Subcutaneous preadipocyte (primary cell): Measurements from ENCODE around the gene WDR81. TPM values are rescaled to one million over a fixed set of nuclear protein-coding genes. Genes with fewer than 3 reads are reported as not detected.

Experiments used
- total RNA-seq: library from RNA; depleted of rRNA; stranded (reverse); fragments of >200 nt; gene quantifications from 2 replicates; pipeline ENCODE4 v1.2.3, GENCODE V29; 2012

Gene WDR81
- total RNA-seq = 46.9 and 47.4 TPM in 2 replicates

GRCh38 chr17:1724351-1724868 is at the start of gene WDR81:
Gene WDR81 (plus strand): TSS chr17:1724704. CDS start chr17:1724960, 256 bp downstream.

DNA sequence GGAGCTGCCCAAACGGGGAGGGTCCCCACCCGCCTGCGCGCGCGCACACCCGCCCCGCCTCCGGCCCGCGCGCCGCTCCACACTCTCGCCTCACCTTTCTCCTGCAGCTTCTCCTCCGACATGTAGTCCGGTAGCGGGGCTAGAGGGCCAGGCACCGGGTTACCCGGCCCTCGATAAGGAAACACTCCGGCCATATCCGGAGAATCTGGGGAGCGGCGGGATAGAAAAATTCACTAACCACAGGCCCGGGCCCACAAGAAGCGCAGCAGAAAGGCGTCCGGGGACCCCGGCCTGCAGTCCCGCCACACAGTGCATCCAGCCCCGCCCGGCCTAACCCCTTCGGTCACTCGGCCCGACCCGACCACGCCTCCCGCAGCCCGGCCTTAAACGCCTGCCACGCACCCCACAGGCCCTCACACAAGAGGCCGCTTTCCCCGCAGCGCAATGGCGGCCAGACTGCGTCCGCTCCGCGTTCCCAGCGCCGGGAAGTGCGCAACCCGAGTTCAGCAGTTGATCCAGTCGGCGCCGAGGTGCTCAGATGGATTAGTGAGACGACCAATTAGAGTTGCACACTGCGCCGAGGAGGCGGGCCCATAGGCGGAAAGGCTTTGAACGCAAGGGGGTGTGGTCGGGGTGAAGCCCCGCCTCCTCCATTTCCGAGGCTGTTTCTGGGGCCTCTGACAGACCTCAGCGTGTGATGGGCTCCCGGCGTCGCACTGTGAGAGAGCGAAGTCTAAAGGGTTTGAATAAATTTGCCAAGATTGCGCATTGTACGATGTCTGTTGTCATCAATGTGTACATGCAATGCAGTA is 39.9 kb upstream of the WDR81 start, which contains the start of gene PRPF8:
Gene PRPF8, minus strand, starts transcription at position 490 of the 812 bp plus-strand sequence. Its CDS starts 296 bp downstream, at position 194.

GRCh38 chr17:1709971-1710806 is 14.3 kb upstream of the WDR81 start, which contains the start of gene TLCD2:
Gene TLCD2 (minus strand): TSS chr17:1710377. CDS start chr17:1710242, 135 bp downstream.

GRCh38 chr17:1742371-1743087 is 18.0 kb downstream of the WDR81 start, which contains the start of gene SERPINF2:
Gene SERPINF2 (plus strand): TSS chr17:1742871. CDS start chr17:1744996, 2,125 bp downstream.

Other genes starting within 250 kb of the WDR81 start
- gene MYO1C, start 232.0 kb upstream of the WDR81 start, total RNA-seq = 107 and 128 TPM in 2 replicates
- 15.6 and 22.0 TPM in 2 replicates for gene INPP5K, start 208.1 kb upstream of the WDR81 start, total RNA-seq
- gene PITPNA, start 161.9 kb upstream of the WDR81 start, total RNA-seq = 16.2 and 18.7 TPM in 2 replicates
- gene SLC43A2, start 95.9 kb upstream of the WDR81 start, total RNA-seq = 2.2 and 3.3 TPM in 2 replicates
- gene SCARF1, start 79.0 kb upstream of the WDR81 start, total RNA-seq = 0.20 TPM in 1 of 2 replicates, not detected in the other
- gene RILP, start 74.8 kb upstream of the WDR81 start, total RNA-seq = 4.0 and 6.1 TPM in 2 replicates
- gene PRPF8, start 39.8 kb upstream of the WDR81 start, total RNA-seq = 131 and 150 TPM in 2 replicates
- 0.98 and 1.5 TPM in 2 replicates for gene TLCD2, start 14.3 kb upstream of the WDR81 start, total RNA-seq
- under 0.01 TPM in 1 of 2 replicates, not detected in the other for gene SERPINF2, start 18.2 kb downstream of the WDR81 start, total RNA-seq
- 72.1 and 268 TPM in 2 replicates for gene SERPINF1, start 37.4 kb downstream of the WDR81 start, total RNA-seq
- 9.2 and 13.1 TPM in 2 replicates for gene SMYD4, start 105.2 kb downstream of the WDR81 start, total RNA-seq
- gene RPA1, start 105.3 kb downstream of the WDR81 start, total RNA-seq = 19.0 and 20.6 TPM in 2 replicates